HPDE6-E6E7 (cell line): ENCODE results near the gene SCN5A.

ENCODE experiments used
- DNase-seq: peaks from one replicate; pipeline ENCODE4 v3.0.0; 2011; ENCODE audit warnings: missing footprints; ENCODE audit errors: extremely low spot score

SCN5A gene

DNA sequence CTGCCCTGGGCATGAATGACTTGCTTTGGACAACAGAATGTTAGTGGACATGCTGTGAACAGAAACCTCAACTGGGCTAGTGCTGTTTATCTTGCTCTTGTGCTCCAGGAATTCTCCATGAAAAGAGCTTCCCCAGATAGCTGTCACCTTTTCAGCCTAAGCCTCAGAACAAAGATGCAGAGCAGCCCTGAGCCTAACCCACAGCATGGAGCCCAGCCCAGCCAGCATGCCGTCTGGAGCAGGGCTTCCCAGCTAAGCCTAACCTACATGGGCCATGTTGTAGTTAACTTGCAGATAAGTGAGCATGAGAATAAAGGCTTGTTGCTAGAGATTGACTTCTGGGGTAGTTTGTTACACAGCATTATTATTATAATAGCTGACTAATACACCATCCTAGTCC, 48.9 kb downstream of the SCN5A start:
- no peak for DNase-seq

GRCh38 chr3:38599886-38600285, 49.6 kb downstream of the SCN5A start:
- DNase-seq = no peak

DNA sequence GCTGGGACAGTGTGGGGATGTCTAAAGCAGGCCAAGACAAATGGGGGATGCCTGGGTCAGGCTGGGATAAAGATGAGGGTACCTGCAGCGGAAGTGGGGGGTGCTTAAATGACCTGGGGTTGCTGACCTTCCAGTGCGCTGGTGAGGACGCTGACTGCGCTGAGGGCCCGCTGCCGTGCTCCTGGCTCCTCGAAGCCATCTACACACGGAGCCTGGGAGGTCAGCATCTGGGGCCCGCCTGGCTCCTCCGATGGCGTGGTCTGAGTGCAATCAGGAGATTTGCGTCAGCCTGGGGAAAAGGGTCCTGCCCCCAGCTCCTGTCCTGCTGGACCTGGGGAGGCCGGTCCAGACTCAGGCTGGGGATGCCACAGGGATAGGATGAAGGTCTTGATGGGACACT, 50.7 kb downstream of the SCN5A start:
- DNase-seq = no peak

DNA sequence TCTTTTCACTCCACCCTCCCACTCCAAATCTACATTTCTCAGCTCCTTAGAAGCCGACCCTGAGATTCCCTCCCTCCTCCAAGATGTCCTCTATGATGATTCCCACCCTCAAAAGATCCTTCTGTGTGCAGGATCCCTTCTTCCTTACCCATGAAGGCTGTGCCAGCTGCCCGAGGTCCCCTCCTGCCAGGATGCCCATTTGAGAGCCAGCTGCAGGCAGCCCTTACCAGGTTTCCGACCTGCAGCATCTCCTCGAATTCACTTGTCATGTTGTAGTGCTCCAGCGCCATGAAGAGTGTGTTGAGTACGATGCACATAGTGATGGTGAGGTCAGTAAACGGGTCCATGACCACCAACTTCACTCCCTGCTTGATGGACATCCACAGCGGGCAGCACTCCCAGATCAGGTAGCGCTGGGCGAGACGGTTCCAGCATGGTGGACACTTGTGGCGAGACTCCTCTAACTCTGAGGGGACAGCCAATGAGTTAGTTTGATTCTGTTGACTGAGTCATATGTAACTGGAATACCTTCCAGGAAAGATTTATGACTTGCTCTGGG, 51.9 kb downstream of the SCN5A start:
- no peak for DNase-seq

DNA sequence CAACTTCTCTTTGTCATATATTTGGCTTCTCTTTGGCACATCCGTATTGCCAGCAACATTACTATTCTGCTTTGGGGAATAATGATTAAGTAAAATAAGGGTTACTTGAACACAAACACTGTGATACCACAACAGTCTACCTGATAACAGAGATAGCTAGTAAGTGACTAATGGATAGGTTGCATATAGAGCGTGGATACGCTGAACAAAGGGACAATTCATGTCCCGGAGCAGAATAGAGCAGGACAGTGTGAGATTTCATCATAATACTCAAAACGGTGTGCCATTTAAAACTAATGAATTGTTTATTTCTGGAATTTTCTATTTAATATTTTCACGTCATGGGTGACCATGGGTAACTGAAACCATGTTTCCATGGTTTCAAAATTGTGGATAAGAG, 54.1 kb downstream of the SCN5A start:
- DNase-seq = no peak

- DNase-seq = no peak
These were observed 59.0 kb downstream of the SCN5A start for GRCh38 chr3:38590521-38590920.

- DNase-seq = no peak
These were observed 60.2 kb downstream of the SCN5A start for GRCh38 chr3:38588995-38589937.

DNA sequence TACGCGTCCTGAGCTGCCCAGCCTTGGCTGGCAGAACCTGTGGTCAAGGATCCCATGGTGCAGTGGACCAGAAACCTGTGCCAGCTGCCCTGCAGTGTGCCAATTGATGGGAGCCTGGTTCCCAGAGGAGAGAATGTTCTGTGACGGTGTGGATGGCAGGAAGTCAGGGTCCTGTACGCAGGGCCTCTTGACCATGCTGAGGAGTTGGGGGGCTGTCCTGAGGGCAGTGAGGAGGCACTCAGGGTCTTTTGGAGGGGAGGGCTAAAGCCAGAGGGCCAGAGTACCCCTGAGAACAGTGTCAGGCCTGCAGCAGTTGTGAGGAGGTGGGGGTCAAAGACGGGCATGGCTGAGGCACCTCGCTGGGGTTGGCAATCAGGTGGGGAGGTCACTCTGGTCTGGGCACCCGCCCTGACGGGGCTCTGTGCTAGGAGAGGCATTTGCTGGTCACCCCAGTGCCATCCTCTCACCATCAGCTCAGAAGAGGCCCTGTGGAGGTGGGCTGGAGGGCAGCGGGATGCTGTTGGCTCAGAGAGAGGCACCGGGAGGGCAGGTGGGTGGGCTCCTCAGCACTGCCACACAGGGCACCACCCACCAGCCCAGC, 61.0 kb downstream of the SCN5A start:
- DNase-seq = no peak

- DNase-seq = no peak
These were observed 61.8 kb downstream of the SCN5A start for GRCh38 chr3:38587548-38588131.

- DNase-seq = no peak
These were observed 62.7 kb downstream of the SCN5A start for GRCh38 chr3:38586546-38587520.

DNA sequence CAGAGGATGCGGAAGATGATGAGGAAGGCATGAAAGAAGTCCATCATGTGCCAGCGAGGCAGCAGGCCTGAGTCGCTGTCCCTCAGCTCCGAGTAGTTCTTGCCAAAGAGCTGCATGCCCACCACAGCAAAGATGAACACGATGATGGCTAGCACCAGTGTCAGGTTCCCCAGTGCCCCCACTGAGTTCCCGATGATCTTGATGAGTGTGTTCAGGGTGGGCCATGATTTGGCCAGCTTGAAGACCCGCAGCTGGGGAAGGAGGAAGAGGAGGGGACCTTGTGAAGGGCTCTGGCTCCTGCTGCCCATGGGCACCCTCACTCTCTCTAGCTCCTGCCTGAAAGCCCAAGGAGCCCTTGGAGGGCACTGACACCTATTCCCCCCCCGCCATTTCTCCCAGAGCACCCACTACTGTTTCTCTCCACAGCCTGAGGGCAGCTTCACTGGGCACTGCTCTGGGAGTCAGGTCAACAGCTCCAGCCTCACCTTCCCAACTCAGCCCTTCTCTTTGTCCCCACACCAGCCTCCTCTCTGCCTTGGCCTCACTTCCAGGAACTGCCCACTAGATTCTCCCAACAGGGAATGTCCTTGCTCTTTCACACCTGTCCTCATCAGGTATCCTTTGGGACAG, 63.6 kb downstream of the SCN5A start:
- DNase-seq = no peak

GRCh38 chr3:38583688-38584087, 65.8 kb downstream of the SCN5A start:
- DNase-seq = no peak

GRCh38 chr3:38582941-38583645, 66.4 kb downstream of the SCN5A start:
- DNase-seq = no peak

GRCh38 chr3:38582316-38582715, 67.2 kb downstream of the SCN5A start:
- no peak for DNase-seq

DNA sequence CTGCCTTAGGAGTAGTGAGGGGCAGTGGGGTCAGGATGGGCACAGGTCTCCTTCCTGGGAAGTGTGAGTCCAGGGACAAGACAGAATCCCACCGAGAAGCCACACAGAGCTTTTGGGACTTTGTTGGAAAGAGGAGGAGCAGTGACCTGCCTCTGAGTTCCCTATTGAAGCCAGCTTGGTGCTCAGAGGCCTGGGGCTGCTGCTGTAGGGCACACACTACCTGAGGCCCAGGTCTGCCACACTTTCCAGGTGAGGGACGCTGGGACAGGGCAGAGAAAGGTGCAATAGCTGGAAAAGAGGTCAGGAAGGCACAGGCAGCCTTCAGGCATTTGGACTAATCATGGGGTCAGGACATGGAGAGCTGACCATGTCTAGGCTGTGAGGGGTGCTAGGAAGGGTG, 67.7 kb downstream of the SCN5A start:
- DNase-seq = no peak

DNA sequence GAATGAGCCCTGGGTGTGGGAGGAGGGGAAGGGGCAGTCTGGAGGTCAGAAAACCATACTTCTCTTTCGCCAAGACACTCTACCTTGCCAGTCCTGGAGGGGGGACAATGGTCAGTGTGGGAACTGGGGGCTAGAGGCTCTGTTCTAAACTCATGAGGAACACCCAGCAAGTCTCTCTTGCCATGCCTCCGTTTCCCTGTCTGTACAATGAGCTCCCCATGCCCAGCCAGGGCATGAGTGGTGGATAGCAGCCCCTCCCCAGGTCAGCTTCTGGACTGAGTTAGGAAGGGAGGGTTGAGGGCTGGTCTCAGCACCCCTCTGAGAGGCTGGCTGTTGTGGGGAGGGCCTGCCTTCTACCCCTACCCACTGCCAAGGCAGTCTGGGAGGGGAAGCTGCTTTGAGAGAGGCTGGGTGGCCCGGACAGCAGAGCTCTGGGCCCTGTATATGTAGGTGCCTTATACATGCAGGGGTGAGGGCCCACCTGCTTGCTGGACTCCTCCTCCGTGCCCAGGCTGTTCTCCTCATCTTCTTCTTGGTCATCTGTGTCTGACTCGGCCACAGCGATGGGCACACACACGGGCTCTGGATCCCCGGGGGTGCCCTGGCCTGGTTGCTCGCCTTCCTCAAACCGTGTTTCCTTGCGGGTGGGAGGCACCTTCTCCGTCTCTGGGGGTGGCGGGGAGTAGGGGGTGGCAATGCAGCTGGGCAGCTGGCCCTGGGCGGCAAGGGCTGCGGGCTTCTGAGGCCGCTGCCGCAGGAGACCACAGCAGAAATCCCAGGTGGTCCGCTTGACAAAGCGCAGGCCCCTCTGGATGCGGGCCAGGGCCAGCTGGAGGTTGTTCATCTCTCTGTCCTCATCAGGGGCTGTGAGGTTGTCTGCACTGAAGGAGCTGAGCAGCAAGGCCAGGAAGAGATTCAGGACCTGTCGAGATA, 68.8 kb downstream of the SCN5A start:
- DNase-seq = no peak

GRCh38 chr3:38579551-38580449, 69.7 kb downstream of the SCN5A start:
- DNase-seq = no peak

- DNase-seq = no peak
These were observed 70.3 kb downstream of the SCN5A start for GRCh38 chr3:38579141-38579540.
